Naive thymus-derived CD8-positive, alpha-beta T cell (primary cell): Measurements from ENCODE around the gene CNR2. TPM values are rescaled to one million over a fixed set of nuclear protein-coding genes. Genes with fewer than 3 reads are reported as not detected.

ENCODE experiments used
- ATAC-seq, 2 donors: fragments of 150-1000 bp; cut with Tn5 transposase in 1 of 2; sonication (Bioruptor Pico), chemical (Tn5 transposase) in 1 of 2; 1 replicate in 1 of 2; 2 replicates in 1 of 2; pipeline ENCODE4 v1.10.0; 2021; ENCODE audit warnings: mild to moderate bottlenecking in 2 of 2, moderate library complexity in 2 of 2
- POLR2A ChIA-PET: fragments of 350-600 bp; sonication (Branson Sonifier 250); formaldehyde crosslinking; loops from one replicate; lab custom pipeline; 2021; ENCODE audit warnings: antibody characterized with exemption; lab: Charles Lee
- DNase-seq, 10 donors: peaks; one replicate each; pipeline versions ENCODE4 v3.0.0 to v3.0.0-alpha.2; 2020 to 2022
- H3K27ac Mint-ChIP-seq, 10 donors: one replicate each; pipeline ENCODE4 v1.8.0; 2020 to 2022; ENCODE audit warnings: mild to moderate bottlenecking in 10 of 10, mixed read lengths in 10 of 10, moderate library complexity in 4 of 10, inconsistent platforms in 1 of 10
- H3K27me3 Mint-ChIP-seq, 5 donors: one replicate each; pipeline ENCODE4 v1.8.0; 2021 to 2022; ENCODE audit warnings: mixed read lengths in 5 of 5
- H3K36me3 Mint-ChIP-seq, 3 donors: one replicate each; pipeline ENCODE4 v1.8.0; 2020 to 2022; ENCODE audit warnings: mixed read lengths in 3 of 3, mild to moderate bottlenecking in 2 of 3, inconsistent platforms in 1 of 3
- H3K4me1 Mint-ChIP-seq, 4 donors: one replicate each; pipeline ENCODE4 v1.8.0; 2021 to 2022; ENCODE audit warnings: mixed read lengths in 4 of 4
- H3K4me3 Mint-ChIP-seq, 10 donors: one replicate each; pipeline ENCODE4 v1.8.0; 2020 to 2022; ENCODE audit warnings: mild to moderate bottlenecking in 10 of 10, mixed read lengths in 10 of 10, moderate library complexity in 6 of 10, inconsistent platforms in 1 of 10
- H3K9me3 Mint-ChIP-seq, 9 donors: one replicate each; pipeline ENCODE4 v1.8.0; 2020 to 2022; ENCODE audit warnings: mixed read lengths in 9 of 9, mild to moderate bottlenecking in 3 of 9, inconsistent platforms in 1 of 9, moderate library complexity in 1 of 9
- microRNA-seq: library from miRNA; unstranded; fragments of <30 nt; microRNA quantifications from one replicate; pipeline ENCODE4 v1.2.0, GENCODE V29; 2022; ENCODE audit warnings: borderline microRNAs expressed
- polyA plus RNA-seq, 3 donors: library from polyadenylated mRNA; unstranded; fragments of 300-500 nt; fragmentation: Illumina TruSeq; gene quantifications; one replicate each; pipeline ENCODE4 v1.2.3, GENCODE V29; 2021
- total RNA-seq, 8 experiments: library from RNA in 2 of 8; stranded (reverse) in 2 of 8; gene quantifications; one replicate each; pipeline ENCODE4 v1.2.3 and lab custom pipeline; 2021 to 2026

The CNR2 gene
- total and polyA plus RNA-seq, 5 experiments from 2014 or later = 0.05 to 3.2 (median 0.99) TPM

DNA sequence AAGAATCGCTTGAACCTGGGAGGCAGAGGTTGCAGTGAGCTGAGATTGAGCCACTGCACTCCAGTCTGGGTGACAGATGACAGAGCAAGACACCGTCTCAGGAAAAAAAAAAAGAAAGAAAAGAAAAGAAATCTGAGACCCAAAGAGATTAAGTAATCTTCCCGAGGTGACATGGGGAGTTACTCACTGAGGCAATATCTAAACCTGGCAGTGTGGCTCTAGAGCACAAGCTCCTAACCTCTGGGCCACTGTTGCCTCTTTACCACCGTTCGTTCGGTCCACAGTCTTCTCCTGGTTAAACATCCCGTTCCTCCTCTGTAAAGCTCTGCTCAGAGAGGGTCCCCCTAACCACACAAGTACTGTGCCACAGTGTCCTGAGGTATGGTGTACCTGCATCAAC lies 89.4 kb downstream of the CNR2 start:
- Mint-ChIP-seq H3K36me3 (peaks cover 0 to 9% (median 4%) of the 10 kb centered on the region in 3 donors), H3K27me3 (no peaks in the 10 kb centered on the region), H3K9me3 (no peaks in the 10 kb centered on the region), H3K4me1 (peaks cover 19 to 29% (median 25%) of the 10 kb centered on the region in 4 donors), H3K27ac (peak overlapping the region in 9 of 10 donors; percentile 66 to 98 (median 94)), H3K4me3 (peak overlapping the region; percentile 41 to 97 (median 82))
- DNase-seq (no peak), ATAC-seq (no peak)
- POLR2A ChIA-PET = interaction anchor here (2.7 to 3.7 kb wide), 3 partner anchors 13 to 46 kb away, joined by 9 to 29 read pairs (median 16); partner anchors contain the start of genes GALE and PITHD1

Small RNAs within 50 kb of the gene (microRNA-seq; reads per million reads assigned to microRNA genes)
- gene MIR378F = not detected

Other genes with a start within 250 kb of the CNR2 start
- gene RPL11, start 221.6 kb downstream of the CNR2 start, total RNA-seq = 1,000 to 10,000 TPM; 2,047 to 2,067 TPM
- gene RPL11, start 221.6 kb downstream of the CNR2 start, polyA plus RNA-seq = 1,000 to 10,000 TPM; 1,566 to 1,847 (median 1,638) TPM
- 10 to 100 TPM; 27.0 to 27.6 TPM for gene ELOA, start 169.9 kb downstream of the CNR2 start, total RNA-seq
- gene ELOA, start 169.9 kb downstream of the CNR2 start, polyA plus RNA-seq = 10 to 100 TPM; 17.0 to 26.4 (median 19.1) TPM
- 10 to 100 TPM; 79.1 to 86.6 TPM for gene PITHD1, start 134.9 kb downstream of the CNR2 start, total RNA-seq
- gene PITHD1, start 134.9 kb downstream of the CNR2 start, polyA plus RNA-seq = 10 to 100 TPM; 68.1 to 80.6 (median 74.3) TPM
- gene LYPLA2, start 122.2 kb downstream of the CNR2 start, total RNA-seq = 10 to 100 TPM; 52.9 to 62.5 TPM
- 100 to 1,000 TPM in 2 of 3 donors, 10 to 100 TPM in 1; 90.3 to 104 (median 101) TPM for gene LYPLA2, start 122.2 kb downstream of the CNR2 start, polyA plus RNA-seq
- gene GALE, start 112.6 kb downstream of the CNR2 start, total RNA-seq = 1 to 10 TPM; 8.4 to 8.7 TPM
- gene GALE, start 112.6 kb downstream of the CNR2 start, polyA plus RNA-seq = 10 to 100 TPM in 2 of 3 donors, 1 to 10 TPM in 1; 8.0 to 12.7 (median 12.3) TPM
- gene HMGCL, start 87.9 kb downstream of the CNR2 start, total RNA-seq = 10 to 100 TPM; 32.0 to 37.7 TPM
- 10 to 100 TPM; 25.9 to 37.9 (median 34.3) TPM for gene HMGCL, start 87.9 kb downstream of the CNR2 start, polyA plus RNA-seq
- gene FUCA1, start 45.1 kb downstream of the CNR2 start, total RNA-seq = 10 to 100 TPM; 14.8 to 18.4 TPM
- 10 to 100 TPM in 2 of 3 donors, 1 to 10 TPM in 1; 8.1 to 13.8 (median 10.7) TPM for gene FUCA1, start 45.1 kb downstream of the CNR2 start, polyA plus RNA-seq
- gene PNRC2, start 46.5 kb upstream of the CNR2 start, total RNA-seq = 100 to 1,000 TPM; 179 to 182 TPM
- gene PNRC2, start 46.5 kb upstream of the CNR2 start, polyA plus RNA-seq = 100 to 1,000 TPM; 117 to 139 (median 121) TPM
- gene SRSF10, start 67.0 kb upstream of the CNR2 start, total RNA-seq = 100 to 1,000 TPM; 207 to 219 TPM
- 100 to 1,000 TPM in 2 of 3 donors, 10 to 100 TPM in 1; 98.6 to 125 (median 104) TPM for gene SRSF10, start 67.0 kb upstream of the CNR2 start, polyA plus RNA-seq
- not detected for gene MYOM3, start 198.8 kb upstream of the CNR2 start, total RNA-seq
- gene MYOM3, start 198.8 kb upstream of the CNR2 start, polyA plus RNA-seq = not detected
- not detected for gene IL22RA1, start 229.8 kb upstream of the CNR2 start, total RNA-seq
- not detected for gene IL22RA1, start 229.8 kb upstream of the CNR2 start, polyA plus RNA-seq